SK-N-SH (cell line): ENCODE data around the gene TNFAIP8L3. TPM values are rescaled to one million over a fixed set of nuclear protein-coding genes. Genes with fewer than 3 reads are reported as not detected.

Experiments used
- CTCF ChIA-PET: fragments of 300-600, 350-600 bp; formaldehyde crosslinking; extraction: SDS; loops from one replicate; lab custom pipeline; 2021; lab: Yijun Ruan, JAX
- POLR2A ChIA-PET: fragments of 350-600 bp; sonication (Branson Sonifier 250); formaldehyde crosslinking; extraction: SDS; loops from one replicate; lab custom pipeline; 2020; ENCODE audit warnings: antibody characterized with exemption, inconsistent platforms; lab: Yijun Ruan, JAX
- DNase-seq: peaks from one replicate; pipeline ENCODE4 v3.0.0; 2012
- H2AFZ ChIP-seq: fragments of 200-600 bp; sonication (generic); 2 replicates; pipeline ENCODE4 v1.8.1; 2016; ENCODE audit warnings: antibody characterized with exemption, mild to moderate bottlenecking, low read depth
- H3F3A ChIP-seq: fragments of 200-600 bp; sonication (generic); replicated peaks from 2 replicates; pipeline ENCODE3; 2016; ENCODE audit warnings: antibody characterized with exemption, mild to moderate bottlenecking; ENCODE audit not compliant: insufficient read depth
- H3K27ac ChIP-seq, 2 experiments: fragments of 200-500 bp in 1 of 2; fragments of 200-600 bp in 1 of 2; sonication (Bioruptor generic) in 1 of 2; sonication (generic), shearing (Covaris generic) in 1 of 2; 2 replicates each; pipeline versions ENCODE4 v1.5.1 to v1.6.1; 2014 to 2016; ENCODE audit warnings: low read depth in 2 of 2, inconsistent platforms in 1 of 2, low read length in 1 of 2, mild to moderate bottlenecking in 1 of 2, mixed read lengths in 1 of 2
- H3K27me3 ChIP-seq: fragments of 200-600 bp; sonication (generic), shearing (Covaris generic); 2 replicates; pipeline ENCODE4 v1.6.1; 2016; ENCODE audit warnings: mixed run types; ENCODE audit not compliant: insufficient read depth
- H3K36me3 ChIP-seq, 2 experiments: fragments of 200-500 bp in 1 of 2; fragments of 200-600 bp in 1 of 2; sonication (Bioruptor generic) in 1 of 2; sonication (generic) in 1 of 2; replicated peaks in 1 of 2; 2 replicates each; pipeline versions ENCODE3 to v1.5.1; 2014 to 2016; ENCODE audit warnings: low read length in 1 of 2, mild to moderate bottlenecking in 1 of 2; ENCODE audit not compliant: insufficient read depth in 2 of 2, control insufficient read depth in 1 of 2
- H3K4me1 ChIP-seq, 2 experiments: fragments of 200-500 bp in 1 of 2; fragments of 200-600 bp in 1 of 2; sonication (Bioruptor generic) in 1 of 2; sonication (generic), shearing (Covaris generic) in 1 of 2; 2 replicates each; pipeline versions ENCODE4 v1.5.1 to v1.6.1; 2014 to 2016; ENCODE audit warnings: low read depth in 1 of 2, low read length in 1 of 2, mixed run types in 1 of 2; ENCODE audit not compliant: insufficient read depth in 2 of 2, control insufficient read depth in 1 of 2
- H3K4me2 ChIP-seq: fragments of 200-600 bp; sonication (generic), shearing (Covaris generic); 2 replicates; pipeline ENCODE4 v1.6.1; 2017; ENCODE audit warnings: mixed run types
- H3K4me3 ChIP-seq, 2 experiments: fragments of 200-500 bp in 1 of 2; fragments of 200-600 bp in 1 of 2; sonication (Bioruptor generic) in 1 of 2; sonication (generic), shearing (Covaris generic) in 1 of 2; 2 replicates each; pipeline versions ENCODE4 v1.5.1 to v1.8.1; 2014 to 2016; ENCODE audit warnings: low read depth in 2 of 2, inconsistent platforms in 1 of 2, low read length in 1 of 2, mild to moderate bottlenecking in 1 of 2, mixed read lengths in 1 of 2, moderate library complexity in 1 of 2
- H3K79me2 ChIP-seq: fragments of 200-600 bp; sonication (generic); 2 replicates; pipeline ENCODE4 v1.8.1; 2017; ENCODE audit warnings: mild to moderate bottlenecking; ENCODE audit not compliant: insufficient read depth
- H3K9ac ChIP-seq: fragments of 200-600 bp; sonication (generic); 2 replicates; pipeline ENCODE4 v1.6.1; 2017; ENCODE audit warnings: mixed run types
- H3K9me2 ChIP-seq: fragments of 200-600 bp; sonication (generic); 2 replicates; pipeline ENCODE4 v1.6.1; 2017; ENCODE audit warnings: mixed run types
- H3K9me3 ChIP-seq: fragments of 200-600 bp; sonication (generic); 2 replicates; pipeline ENCODE4 v1.6.1; 2017; ENCODE audit warnings: mixed run types, mild to moderate bottlenecking, moderate library complexity
- H4K20me1 ChIP-seq: fragments of 200-600 bp; sonication (generic); 2 replicates; pipeline ENCODE4 v1.6.1; 2017; ENCODE audit warnings: mild to moderate bottlenecking, mixed run types; ENCODE audit not compliant: insufficient read depth
- CHD2 ChIP-seq: fragments of 150-350 bp; IDR thresholded peaks from 2 replicates; pipeline ENCODE4 v1.6.1; 2018; ENCODE audit warnings: low read length; ENCODE audit not compliant: partially characterized antibody
- EP300 ChIP-seq, 2 experiments: IDR thresholded peaks; 2 replicates each; pipeline versions ENCODE4 v1.4.0 to v1.6.1; 2012; ENCODE audit warnings: borderline replicate concordance in 1 of 2, low read depth in 1 of 2, low read length in 1 of 2
- EZH2phosphoT487 ChIP-seq: fragments of 200-600 bp; sonication (generic); IDR thresholded peaks from 2 replicates; pipeline ENCODE4 v1.6.1; 2017; ENCODE audit warnings: low read depth, mixed run types, mild to moderate bottlenecking, antibody characterized with exemption, moderate library complexity, borderline replicate concordance
- FOSL2 ChIP-seq: IDR thresholded peaks from 2 replicates; pipeline ENCODE4 v1.4.0; 2012; ENCODE audit warnings: low read depth, mild to moderate bottlenecking, moderate library complexity, borderline replicate concordance
- FOXJ3 ChIP-seq: sonication (generic); formaldehyde crosslinking; IDR thresholded peaks from 2 replicates; pipeline ENCODE4 v1.5.1; 2020; ENCODE audit warnings: mild to moderate bottlenecking, missing genetic modification reagents
- GABPA ChIP-seq: IDR thresholded peaks from 2 replicates; pipeline ENCODE4 v1.4.0; 2012; ENCODE audit warnings: low read depth, mild to moderate bottlenecking
- GATA2 ChIP-seq: sonication (generic); formaldehyde crosslinking; IDR thresholded peaks from 2 replicates; pipeline ENCODE4 v1.5.0; 2020; ENCODE audit warnings: mild to moderate bottlenecking, missing genetic modification reagents
- IRF3 ChIP-seq: fragments of 150-350 bp; IDR thresholded peaks from 2 replicates; pipeline ENCODE4 v1.6.1; 2016; ENCODE audit warnings: mild to moderate bottlenecking, low read depth, low read length
- MAX ChIP-seq: IDR thresholded peaks from 2 replicates; pipeline ENCODE4 v1.4.0; 2012; ENCODE audit warnings: low read depth
- MEF2A ChIP-seq: IDR thresholded peaks from 2 replicates; pipeline ENCODE4 v1.4.0; 2012; ENCODE audit warnings: low read depth, borderline replicate concordance
- NFIC ChIP-seq: IDR thresholded peaks from 2 replicates; pipeline ENCODE4 v1.4.0; 2012; ENCODE audit warnings: borderline replicate concordance
- POLR2AphosphoS5 ChIP-seq: IDR thresholded peaks from 2 replicates; pipeline ENCODE4 v1.6.1; 2012; ENCODE audit warnings: low read depth, low read length
- RCOR1 ChIP-seq: fragments of 150-350 bp; IDR thresholded peaks from 2 replicates; pipeline ENCODE4 v1.6.1; 2017; ENCODE audit warnings: antibody characterized with exemption, low read length
- REST ChIP-seq: IDR thresholded peaks from 2 replicates; pipeline ENCODE4 v1.6.1; 2012; ENCODE audit warnings: mild to moderate bottlenecking, low read depth, low read length, moderate library complexity
- RFX5 ChIP-seq: IDR thresholded peaks from 2 replicates; pipeline ENCODE4 v1.6.1; 2012; ENCODE audit warnings: mild to moderate bottlenecking, improper control_type of control experiment, low read length
- RXRA ChIP-seq: IDR thresholded peaks from 2 replicates; pipeline ENCODE4 v1.4.0; 2012; ENCODE audit warnings: low read depth, mild to moderate bottlenecking, borderline replicate concordance
- WGBS: methylation state at CpG from one replicate; pipeline ENCODE4 v1.1.6; 2017; ENCODE audit warnings: low lambda C conversion rate; 5-methylcytosine and 5-hydroxymethylcytosine counted together
- polyA plus RNA-seq, 3 experiments: library from polyadenylated mRNA; depleted of rRNA; stranded (reverse); fragments of >200 nt; gene quantifications; 2 replicates each; pipeline ENCODE4 v1.2.3, GENCODE V29; 2012
- TF ChIP-seq, protein P1 (sequence below): fragments of 150-350 bp; IDR thresholded peaks from 2 replicates; pipeline ENCODE4 v1.6.1; 2017; ENCODE audit warnings: antibody characterized with exemption, low read length, low read depth, borderline replicate concordance

TNFAIP8L3 gene
- polyA plus RNA-seq, 1 of the 3 experiments (the other 2 are of a cell fraction) = 0.08 TPM

GRCh38 chr15:51135276-51135675, 40.6 kb upstream of the TNFAIP8L3 start:
- H2AFZ ChIP-seq = no peak overlapping the region
- no peaks in the 10 kb centered on the region for H4K20me1 ChIP-seq
- no peak overlapping the region for H3K9ac ChIP-seq
- H3K4me3 ChIP-seq = no peak overlapping the region
- H3K79me2 ChIP-seq = no peaks in the 10 kb centered on the region
- no peak for DNase-seq
- ChIA-PET CTCF (interaction anchor here (0.6 to 2.6 kb wide), 4 partner anchors 28 to 118 kb away, joined by 3 to 15 read pairs (median 3); no protein-coding TSS in a partner anchor), POLR2A (no interaction called here)
- TF ChIP-seq CHD2 (no peak), MEF2A (no peak), IRF3 (no peak), EP300 (IDR thresholded peaks at IDR 0.05; ENCODE audit: borderline replicate concordance in 1 of 2, low read depth in 1 of 2, low read length in 1 of 2) (no peak), FOXJ3 (CRISPR knock-in tag) (no peak), RCOR1 (no peak), REST (no peak), MAX (no peak), RXRA (no peak), GABPA (no peak), FOSL2 (no peak), POLR2AphosphoS5 (no peak), NFIC (no peak), EZH2phosphoT487 (no peak), RFX5 (no peak), GATA2 (CRISPR knock-in tag) (no peak)
- TF ChIP-seq, protein P1, sequence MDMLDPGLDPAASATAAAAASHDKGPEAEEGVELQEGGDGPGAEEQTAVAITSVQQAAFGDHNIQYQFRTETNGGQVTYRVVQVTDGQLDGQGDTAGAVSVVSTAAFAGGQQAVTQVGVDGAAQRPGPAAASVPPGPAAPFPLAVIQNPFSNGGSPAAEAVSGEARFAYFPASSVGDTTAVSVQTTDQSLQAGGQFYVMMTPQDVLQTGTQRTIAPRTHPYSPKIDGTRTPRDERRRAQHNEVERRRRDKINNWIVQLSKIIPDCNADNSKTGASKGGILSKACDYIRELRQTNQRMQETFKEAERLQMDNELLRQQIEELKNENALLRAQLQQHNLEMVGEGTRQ = no peak
- peaks cover 3% of the 10 kb centered on the region; the same call in 1 of the 2 replicates for H3K9me3 ChIP-seq
- H3F3A ChIP-seq = peaks cover 15% of the 10 kb centered on the region
- peaks cover 3 to 4% of the 10 kb centered on the region in 2 experiments; a peak in 2 of 4 replicates for H3K4me1 ChIP-seq
- H3K27ac ChIP-seq = no peak overlapping the region
- no peaks in the 10 kb centered on the region for H3K36me3 ChIP-seq
- H3K4me2 ChIP-seq = no peak overlapping the region
- WGBS = 53% methylated on average over 2 of the region's 2 CpGs
- no peaks in the 10 kb centered on the region for H3K27me3 ChIP-seq
- no peaks in the 10 kb centered on the region for H3K9me2 ChIP-seq
